HG03439 (cell line): Measurements from ENCODE around the gene COLEC11.
"Not testable (repeated sequence)": the region's sequence is repeated elsewhere in the genome, so short reads cannot be mapped to it uniquely, and the experiment has no call there.

Source experiments
- ATAC-seq: cut with Tn5 transposase; IDR thresholded peaks from one replicate; pipeline ENCODE4 v1.9.1; 2021; ENCODE audit warnings: mild to moderate bottlenecking, moderate library complexity; ENCODE audit not compliant: unreplicated experiment

The COLEC11 gene

GRCh38 chr2:3622967-3623366 is 28.1 kb downstream of the COLEC11 start:
- ATAC-seq: no peak

GRCh38 chr2:3624059-3624794 is 29.3 kb downstream of the COLEC11 start:
- ATAC-seq: no peak

DNA sequence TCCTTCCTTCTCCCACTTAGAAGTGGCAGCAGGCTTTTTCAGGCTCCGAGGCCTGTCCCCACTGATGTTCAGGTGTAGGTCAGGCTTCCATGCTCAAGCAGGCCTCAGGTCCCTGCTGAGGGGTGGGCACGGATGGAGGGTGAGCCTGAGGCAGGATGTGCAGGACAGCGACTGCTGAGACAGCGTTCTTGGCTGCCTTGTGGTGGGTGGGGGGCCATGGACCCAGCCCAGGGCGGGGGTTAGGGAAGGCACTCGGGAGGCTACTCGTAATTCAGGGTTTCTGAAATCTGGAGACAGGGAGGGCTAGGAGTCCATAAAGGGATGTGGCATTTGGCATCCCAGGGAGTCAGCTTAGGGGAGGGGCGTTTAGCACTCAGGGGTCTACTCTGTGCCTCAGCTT is 30.3 kb downstream of the COLEC11 start:
- ATAC-seq: no peak

GRCh38 chr2:3626118-3626811 is 31.4 kb downstream of the COLEC11 start:
- ATAC-seq: no peak

DNA sequence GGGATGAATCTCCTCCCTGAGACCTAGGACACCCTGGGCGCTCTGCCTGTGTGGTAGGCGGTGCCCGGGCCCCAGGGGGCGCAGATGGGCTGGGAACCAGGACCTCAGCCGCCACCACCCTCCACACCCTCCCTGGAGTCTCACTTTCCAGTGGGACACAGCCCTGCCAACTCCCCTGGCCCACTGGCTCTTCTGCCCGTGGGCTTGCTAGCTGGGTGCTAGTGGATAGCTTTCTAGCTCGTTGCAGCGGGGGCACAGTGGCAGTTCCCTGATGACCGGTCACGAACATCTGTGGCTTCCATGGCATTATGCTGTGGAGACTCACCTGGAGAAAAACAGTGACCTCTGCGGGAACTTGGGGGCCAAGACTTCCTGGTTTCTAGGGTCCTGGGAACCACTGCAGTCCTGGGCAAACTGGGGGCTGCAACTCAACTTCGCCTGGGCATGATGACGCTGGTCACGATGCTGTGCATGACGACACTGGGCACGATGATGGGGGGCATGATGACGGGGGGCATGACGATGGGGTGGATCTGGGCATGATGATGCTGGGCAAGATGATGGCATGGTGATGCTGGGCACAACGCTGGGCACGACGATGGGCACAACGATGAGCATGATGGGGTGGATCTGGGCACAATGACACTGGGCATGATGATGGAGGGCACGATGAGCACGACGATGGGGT is 32.0 kb downstream of the COLEC11 start:
- ATAC-seq: no peak

DNA sequence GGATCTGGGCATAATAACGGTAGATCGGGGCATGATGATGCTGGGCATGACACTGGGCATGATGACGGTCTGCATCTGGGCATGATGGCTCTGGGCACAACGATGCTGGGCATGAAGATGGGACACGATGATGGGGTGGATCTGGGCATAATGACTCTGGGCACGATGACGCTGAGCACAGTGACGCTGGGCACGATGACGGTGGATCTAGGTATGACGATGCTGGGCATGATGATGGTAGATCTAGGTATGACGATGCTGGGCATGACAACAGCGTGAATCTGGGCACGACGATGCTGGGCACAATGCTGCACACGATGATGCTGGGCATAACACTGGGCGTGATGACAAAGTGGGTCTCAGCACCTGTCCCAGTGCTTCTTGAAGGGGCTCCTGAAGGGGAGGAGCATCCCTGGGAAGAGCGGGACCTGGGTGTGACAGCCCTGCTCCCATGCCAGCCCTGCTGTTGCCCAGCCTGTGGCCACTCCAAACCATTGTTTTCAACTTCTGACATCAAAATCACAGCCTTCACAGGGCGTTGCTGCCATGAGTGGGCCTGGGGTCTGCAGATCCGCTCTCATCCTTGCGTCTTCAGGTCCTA is 32.7 kb downstream of the COLEC11 start:
- no peak for ATAC-seq

- no peak for ATAC-seq
These were observed 33.3 kb downstream of the COLEC11 start for GRCh38 chr2:3628241-3628679.

DNA sequence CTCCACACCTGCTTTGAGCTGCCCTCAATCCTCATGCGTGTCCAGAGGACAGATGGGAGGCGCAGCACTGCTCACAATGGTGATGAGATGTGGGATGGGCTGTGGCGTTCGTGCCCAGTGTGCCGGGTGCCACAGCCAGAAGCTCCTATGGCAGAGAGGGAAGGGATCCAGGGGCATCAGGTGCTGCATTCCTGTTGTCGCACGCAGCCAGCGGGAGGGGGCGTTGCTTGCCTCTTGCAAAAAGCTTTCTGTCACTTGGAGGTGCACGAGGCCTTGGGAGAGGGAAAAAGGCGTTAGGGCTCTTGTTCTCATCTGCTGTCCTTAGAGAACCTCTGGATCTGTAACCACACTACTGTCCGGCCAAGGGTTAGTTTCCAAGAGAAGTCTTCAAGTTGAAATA is 33.9 kb downstream of the COLEC11 start:
- no peak for ATAC-seq

GRCh38 chr2:3630631-3631030 is 35.7 kb downstream of the COLEC11 start:
- ATAC-seq: no peak

GRCh38 chr2:3631161-3631850 is 36.4 kb downstream of the COLEC11 start:
- no peak for ATAC-seq

GRCh38 chr2:3631851-3632659 is 37.1 kb downstream of the COLEC11 start:
- ATAC-seq: no peak

DNA sequence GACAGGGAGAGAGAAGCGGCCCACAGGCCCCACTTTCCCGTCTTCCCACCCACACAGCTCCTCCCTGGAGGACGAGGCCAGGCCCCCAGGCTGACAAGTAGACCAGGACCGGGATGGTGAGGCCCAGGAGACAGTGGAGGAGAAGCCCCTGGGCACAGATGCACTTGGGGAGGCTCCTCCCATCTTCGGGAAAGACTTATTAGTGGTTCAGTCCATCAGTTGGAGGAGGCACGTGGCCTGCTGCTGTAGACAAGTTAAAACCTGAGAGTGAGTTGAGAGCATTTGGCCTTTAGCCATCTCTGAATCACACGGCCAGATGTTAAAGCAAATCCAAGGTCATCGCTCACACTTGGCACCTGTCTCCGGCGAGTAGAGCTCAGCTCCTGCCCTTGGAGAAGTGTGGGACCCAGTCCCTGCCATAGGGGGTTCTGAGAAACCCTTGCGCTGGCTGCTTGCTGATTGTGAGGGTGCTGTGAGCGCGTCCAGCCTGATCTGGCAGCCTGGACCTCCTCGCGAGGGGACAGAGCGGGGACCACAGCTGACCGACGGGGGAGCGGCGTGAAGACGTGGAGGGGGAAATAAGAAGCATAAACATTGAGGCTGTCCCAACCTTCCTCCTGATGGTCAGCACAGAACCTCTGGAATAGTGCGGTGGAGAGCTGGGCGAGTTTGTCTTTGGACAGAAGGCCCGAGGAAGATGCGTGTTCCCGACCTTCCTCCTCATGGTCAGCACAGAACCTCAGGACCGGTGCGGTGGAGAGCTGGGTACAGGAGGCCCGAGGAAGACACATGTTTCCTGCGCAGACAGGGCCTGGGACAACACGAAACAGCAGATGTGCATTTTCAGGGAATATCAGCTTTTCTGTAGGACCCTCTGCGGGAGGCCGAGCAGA is 38.4 kb downstream of the COLEC11 start:
- ATAC-seq: no peak

GRCh38 chr2:3633982-3634595 is 39.2 kb downstream of the COLEC11 start:
- ATAC-seq: no peak

GRCh38 chr2:3634596-3635121 is 39.7 kb downstream of the COLEC11 start:
- no peak for ATAC-seq

- ATAC-seq: no peak
These were observed 40.5 kb downstream of the COLEC11 start for GRCh38 chr2:3635171-3635974.

- ATAC-seq: not testable (repeated sequence)
These were observed 41.0 kb downstream of the COLEC11 start for GRCh38 chr2:3635975-3636327.

- no peak for ATAC-seq
These were observed 41.8 kb downstream of the COLEC11 start for GRCh38 chr2:3636586-3637310.
